IPS-NIHi11 (cell line): ENCODE measurements around the gene RHOH.
"Not testable (repeated sequence)": the region's sequence is repeated elsewhere in the genome, so short reads cannot be mapped to it uniquely, and the experiment has no call there.

Experiments used
- DNase-seq: peaks from one replicate; pipeline ENCODE4 v3.0.0; 2012; ENCODE audit warnings: mixed read lengths, low spot score

The RHOH gene

DNA sequence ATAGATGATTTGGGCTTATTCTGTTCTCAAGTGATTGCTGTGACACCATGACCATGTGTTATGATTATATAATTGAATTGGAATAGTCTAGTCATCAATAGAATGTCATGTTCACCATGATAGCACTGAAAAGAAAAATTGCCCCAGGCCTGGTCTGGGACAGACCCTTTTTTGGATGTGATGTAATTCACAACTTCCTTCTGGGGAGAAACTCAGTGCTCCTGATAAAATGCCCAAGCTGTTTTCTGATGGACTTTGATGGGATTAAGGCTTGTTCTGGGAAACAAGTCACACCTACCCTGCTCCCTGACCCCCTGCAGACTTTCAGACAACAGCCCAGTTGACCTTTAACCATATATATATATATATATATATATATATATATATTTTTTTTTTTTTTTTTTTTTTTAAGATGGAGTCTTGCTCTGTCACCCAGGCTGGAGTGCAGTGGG is 65.3 kb downstream of the RHOH start:
- DNase-seq: no peak

DNA sequence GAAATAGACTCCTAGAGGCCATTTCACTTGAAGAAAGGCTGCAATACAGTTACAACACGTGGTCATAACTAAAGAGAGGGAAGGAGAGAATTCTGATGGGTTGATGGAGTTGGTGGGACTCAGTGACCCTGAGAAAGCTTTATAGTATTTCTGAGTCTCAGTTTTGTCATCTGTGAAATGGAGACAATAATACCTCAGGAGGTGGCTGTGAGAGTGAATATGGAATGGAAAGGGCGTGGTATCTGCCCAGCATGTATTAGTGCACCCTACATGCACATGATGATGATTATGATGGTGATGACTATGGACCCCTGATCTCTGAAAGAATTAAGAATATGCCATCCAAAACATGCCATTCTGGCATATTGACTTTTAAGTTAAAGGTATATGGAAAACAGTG is 66.0 kb downstream of the RHOH start:
- no peak for DNase-seq

DNA sequence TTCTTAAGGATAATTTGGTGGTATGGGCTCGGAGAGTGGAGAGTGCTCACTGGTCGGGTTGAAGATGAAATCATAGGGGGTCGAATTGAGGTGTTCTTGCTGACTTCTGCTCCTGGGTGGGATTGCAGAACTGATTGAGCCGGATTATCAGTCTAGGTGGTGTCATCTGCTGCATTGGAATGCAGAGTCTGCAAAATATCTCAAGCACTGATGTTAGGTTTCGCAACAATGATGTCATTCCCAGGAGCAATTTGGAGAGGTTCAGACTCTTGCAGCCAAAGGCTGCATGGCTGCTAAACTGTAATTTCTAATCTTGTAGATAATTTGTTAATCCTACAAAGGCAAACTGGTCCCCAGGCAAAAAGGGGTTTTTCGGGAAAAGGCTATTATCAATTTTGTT is 67.7 kb downstream of the RHOH start:
- DNase-seq: no peak

DNA sequence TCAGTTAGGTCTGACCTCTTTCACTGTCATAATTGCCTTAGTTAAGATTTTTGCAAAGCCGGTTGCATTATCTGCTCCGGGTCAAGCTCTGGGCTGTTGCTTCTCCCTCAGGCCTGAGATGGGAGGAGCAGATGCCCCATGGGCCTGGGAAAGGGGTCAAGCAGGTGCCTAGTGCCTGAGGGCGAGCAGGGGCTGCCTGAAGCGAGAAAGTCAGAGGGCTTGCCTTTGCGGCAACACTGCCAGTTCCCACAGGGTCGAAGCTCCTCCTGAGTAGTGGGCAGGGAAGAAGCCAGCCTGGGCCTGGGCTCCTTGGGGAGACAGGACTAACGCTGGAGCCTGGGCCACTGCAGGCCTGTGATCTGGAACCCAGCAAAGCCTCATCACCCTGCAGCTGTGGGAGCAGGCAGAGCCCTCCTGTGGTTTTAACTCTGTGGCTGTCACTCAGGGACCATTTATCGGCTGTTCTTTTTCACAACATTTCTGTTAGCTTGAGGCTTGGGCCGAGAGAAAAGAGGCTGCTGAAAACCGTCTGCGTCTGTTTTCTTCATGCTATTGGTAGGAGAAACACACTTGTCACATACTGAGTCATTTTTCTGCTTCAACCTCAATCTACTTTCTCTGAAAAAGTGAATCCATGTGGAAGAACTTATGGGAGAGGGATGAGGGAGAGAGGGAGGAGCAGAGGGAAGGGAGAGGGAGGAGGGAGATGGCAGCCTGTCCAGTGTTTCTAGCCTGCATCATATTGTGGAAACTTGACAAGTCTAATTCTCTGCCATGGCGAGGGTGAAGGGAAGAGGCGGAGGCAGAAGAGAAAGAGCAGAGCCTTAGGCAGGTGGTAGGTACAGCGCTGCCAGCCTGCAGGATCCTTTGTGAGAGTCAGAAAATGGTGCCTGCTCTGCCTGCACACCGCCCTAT is 68.4 kb downstream of the RHOH start:
- DNase-seq: no peak

- DNase-seq: no peak
Observed at GRCh38 chr4:40265910-40266274, 69.1 kb downstream of the RHOH start.

GRCh38 chr4:40269133-40269532 is 72.3 kb downstream of the RHOH start:
- no peak for DNase-seq

DNA sequence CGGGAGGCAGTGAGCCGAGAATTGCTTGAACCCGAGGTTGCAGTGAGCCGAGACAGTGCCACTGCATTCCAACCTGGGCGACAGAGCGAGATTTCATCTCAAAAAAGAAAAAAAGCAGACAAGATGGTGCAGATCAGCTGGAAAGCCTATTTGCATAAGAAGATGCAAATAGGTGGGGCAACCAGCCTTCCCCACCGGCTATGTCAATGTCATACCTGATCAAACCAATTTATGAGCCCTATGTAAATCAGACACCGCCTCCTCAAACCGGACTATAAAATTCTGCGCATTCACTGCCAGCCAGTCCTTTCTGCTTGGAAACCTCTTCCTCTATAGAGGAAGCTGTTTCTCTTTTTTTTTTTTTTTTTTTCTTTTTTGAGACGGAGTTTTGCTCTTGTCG is 73.8 kb downstream of the RHOH start:
- DNase-seq: no peak

DNA sequence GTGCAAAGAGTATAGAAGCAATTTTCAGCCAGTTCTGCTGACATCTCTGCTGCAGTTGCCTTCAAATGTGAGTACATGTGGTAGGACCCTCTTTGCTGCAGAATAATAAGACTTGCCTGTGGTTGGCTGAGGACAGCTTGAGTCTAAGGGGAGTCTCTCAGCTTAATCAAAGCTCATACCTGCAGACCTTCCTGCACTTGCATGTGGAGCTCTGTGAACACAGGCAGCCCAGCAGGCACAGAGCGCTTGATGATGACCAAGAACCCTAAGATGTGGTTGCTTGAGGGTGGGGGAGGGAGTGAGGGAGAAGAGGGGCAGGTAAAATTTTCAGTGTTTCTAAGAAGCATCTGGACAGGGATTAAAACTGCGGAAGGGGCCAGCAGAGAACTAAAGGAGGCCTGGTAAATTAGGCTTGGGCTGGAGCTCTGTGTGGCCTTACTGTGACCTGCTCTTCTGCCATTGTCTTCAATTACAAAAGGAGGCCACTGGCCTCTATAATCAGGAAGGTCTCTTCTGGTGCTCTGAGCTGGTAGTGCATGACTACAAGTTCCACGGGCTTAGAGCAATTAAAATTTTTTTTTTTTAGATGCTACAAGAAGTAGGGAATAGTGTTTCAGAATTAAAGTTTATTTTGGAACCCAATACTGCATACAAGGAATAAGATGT is 78.4 kb downstream of the RHOH start:
- no peak for DNase-seq

GRCh38 chr4:40276546-40276945 is 79.7 kb downstream of the RHOH start:
- DNase-seq: no peak

- no peak for DNase-seq
Observed at GRCh38 chr4:40280586-40280985, 83.8 kb downstream of the RHOH start.

DNA sequence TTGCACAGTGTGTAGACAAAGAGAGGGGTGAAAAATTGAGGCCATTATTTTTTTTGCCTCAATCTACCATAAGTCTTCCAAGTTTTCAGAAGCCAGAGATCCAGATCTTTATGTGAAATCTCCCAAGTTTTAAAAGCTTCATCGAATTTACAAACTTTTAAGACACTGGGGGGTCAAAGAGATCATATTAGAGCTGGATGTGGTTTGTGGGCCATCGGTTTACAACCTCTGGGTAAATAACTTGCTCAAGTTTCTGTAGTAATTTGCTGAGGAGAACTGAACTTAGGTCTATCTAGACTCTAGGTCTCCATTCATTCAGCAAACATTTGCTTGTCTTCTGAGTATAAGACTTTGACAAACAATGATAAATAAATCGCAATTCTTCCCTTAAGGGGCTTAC is 84.3 kb downstream of the RHOH start:
- no peak for DNase-seq

DNA sequence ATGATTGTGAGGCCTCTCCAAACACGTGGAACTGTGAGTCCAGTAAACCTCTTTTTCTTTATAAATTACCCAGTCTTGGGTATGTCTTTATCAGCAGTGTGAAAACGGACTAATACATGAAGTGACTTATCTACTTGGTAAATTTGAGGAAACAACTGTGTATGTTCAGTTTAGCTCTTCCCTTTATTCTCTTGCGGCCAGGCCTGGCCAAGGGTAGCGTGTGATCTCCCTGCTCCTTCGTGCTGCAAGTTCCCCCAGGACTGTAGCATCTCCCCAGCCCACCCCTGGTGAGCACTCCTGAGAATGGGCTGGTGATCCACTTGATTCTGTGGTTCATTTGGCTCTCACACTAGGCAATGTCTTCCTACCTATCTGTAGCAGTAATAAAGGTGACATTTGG is 85.1 kb downstream of the RHOH start:
- no peak for DNase-seq

DNA sequence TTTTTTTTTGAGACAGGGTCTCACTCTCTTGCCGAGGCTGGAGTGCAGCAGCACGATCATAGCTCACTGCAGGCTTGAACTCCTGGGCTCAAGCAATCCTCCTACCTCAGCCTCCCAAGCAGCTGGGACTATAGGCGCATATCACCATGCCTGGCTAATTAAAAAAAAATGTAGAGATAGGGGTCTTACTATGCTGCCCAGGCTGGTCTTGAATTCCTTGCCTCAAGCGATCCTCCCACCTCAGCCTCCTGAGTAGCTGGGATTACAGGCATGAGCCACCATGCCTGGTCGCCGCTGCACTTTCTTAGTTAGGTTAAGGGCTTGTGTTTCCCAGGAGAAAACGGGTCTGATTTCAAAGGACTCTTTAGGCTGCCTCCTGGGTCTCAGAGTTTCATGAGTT is 86.0 kb downstream of the RHOH start:
- DNase-seq: not testable (repeated sequence)

- peak; percentile 53 for DNase-seq
Observed at GRCh38 chr4:40283413-40283812, 86.6 kb downstream of the RHOH start.

DNA sequence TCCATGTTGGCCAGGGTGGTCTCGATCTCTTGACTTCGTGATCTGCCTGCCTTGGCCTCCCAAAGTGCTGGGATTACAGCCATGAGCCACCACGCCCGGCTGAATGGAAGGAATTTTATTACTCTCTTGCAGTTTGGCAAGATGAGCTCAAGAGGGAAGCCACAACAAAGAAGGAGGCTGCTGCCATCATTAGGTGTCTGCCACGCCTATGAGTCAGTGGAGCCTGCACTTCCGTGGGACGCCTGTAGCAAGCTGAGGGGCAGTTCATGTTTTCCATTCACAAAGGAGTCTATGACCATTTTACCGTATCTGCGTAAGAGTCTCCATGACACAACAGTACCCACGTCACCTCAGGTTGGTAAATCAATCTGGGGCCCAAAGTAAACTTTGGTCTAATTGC is 87.1 kb downstream of the RHOH start:
- peak; percentile 46 for DNase-seq

- no peak for DNase-seq
Observed at GRCh38 chr4:40285692-40286091, 88.9 kb downstream of the RHOH start.

DNA sequence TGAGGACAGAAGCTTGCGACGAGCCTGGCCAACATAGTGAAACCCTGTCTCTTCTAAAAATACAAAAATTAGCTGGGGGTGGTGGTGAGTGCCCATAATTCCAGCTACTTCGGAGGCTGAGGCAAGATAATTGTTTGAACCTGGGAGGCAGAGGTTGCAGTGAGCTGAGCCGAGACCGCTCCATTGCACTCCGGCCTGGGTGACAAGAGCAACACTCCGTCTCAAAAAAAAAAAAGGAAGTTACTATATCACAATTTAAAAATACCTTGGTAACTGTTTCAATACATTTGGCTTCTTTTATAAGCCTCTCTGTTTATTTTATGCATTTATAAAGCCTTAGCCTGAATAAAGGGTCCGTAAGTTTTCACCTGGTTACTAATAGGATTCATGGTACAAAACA is 91.7 kb downstream of the RHOH start:
- DNase-seq: no peak

- DNase-seq: no peak
Observed at GRCh38 chr4:40289366-40290188, 92.7 kb downstream of the RHOH start.

GRCh38 chr4:40290611-40291186 is 93.9 kb downstream of the RHOH start:
- not testable (repeated sequence) for DNase-seq

- DNase-seq: peak; percentile 47
Observed at GRCh38 chr4:40292313-40292759, 95.5 kb downstream of the RHOH start.

GRCh38 chr4:40294339-40294738 is 97.5 kb downstream of the RHOH start:
- no peak for DNase-seq

- DNase-seq: not testable (repeated sequence)
Observed at GRCh38 chr4:40295030-40295429, 98.2 kb downstream of the RHOH start.
